ENCODE measurements around the gene ABCD3.
"Not testable (repeated sequence)": the region's sequence is repeated elsewhere in the genome, so short reads cannot be mapped to it uniquely, and the experiment has no call there.

ABCD3 gene

GRCh38 chr1:94417978-94418663, at the start of gene ABCD3:
TSS of gene ABCD3 (plus strand) at chr1:94418389. CDS start at chr1:94418479, 90 bp downstream.
- DNase-seq = peak; percentile 99

- not testable (repeated sequence) for DNase-seq
Observed at GRCh38 chr1:94372771-94373170, 45.4 kb upstream of the ABCD3 start.

GRCh38 chr1:94373311-94373710, 44.9 kb upstream of the ABCD3 start:
- DNase-seq = not testable (repeated sequence)

GRCh38 chr1:94375666-94376065, 42.5 kb upstream of the ABCD3 start:
- DNase-seq = peak; percentile 34

- DNase-seq = not testable (repeated sequence)
Observed at GRCh38 chr1:94378493-94378892, 39.7 kb upstream of the ABCD3 start.

GRCh38 chr1:94379615-94380014, 38.6 kb upstream of the ABCD3 start:
- DNase-seq = no peak

GRCh38 chr1:94382201-94382600, 36.0 kb upstream of the ABCD3 start:
- no peak for DNase-seq

GRCh38 chr1:94383966-94384408, 34.2 kb upstream of the ABCD3 start:
- peak; percentile 28 for DNase-seq

GRCh38 chr1:94384485-94385265, 33.5 kb upstream of the ABCD3 start:
- DNase-seq = no peak

GRCh38 chr1:94385308-94385929, 32.8 kb upstream of the ABCD3 start:
- no peak for DNase-seq

- no peak for DNase-seq
Observed at GRCh38 chr1:94389298-94389697, 28.9 kb upstream of the ABCD3 start.

- no peak for DNase-seq
Observed at GRCh38 chr1:94394247-94394646, 23.9 kb upstream of the ABCD3 start.

GRCh38 chr1:94395231-94395630, 23.0 kb upstream of the ABCD3 start:
- no peak for DNase-seq

GRCh38 chr1:94395748-94396309, 22.4 kb upstream of the ABCD3 start:
- DNase-seq = no peak

GRCh38 chr1:94396356-94397010, 21.7 kb upstream of the ABCD3 start:
- DNase-seq = peak; percentile 8

- peak; percentile 32 for DNase-seq
Observed at GRCh38 chr1:94398356-94398755, 19.8 kb upstream of the ABCD3 start.

GRCh38 chr1:94399453-94399852, 18.7 kb upstream of the ABCD3 start:
- no peak for DNase-seq

- DNase-seq = no peak
Observed at GRCh38 chr1:94401206-94401605, 17.0 kb upstream of the ABCD3 start.

- DNase-seq = no peak
Observed at GRCh38 chr1:94406446-94406845, 11.7 kb upstream of the ABCD3 start.

- DNase-seq = no peak
Observed at GRCh38 chr1:94408104-94408830, 9.9 kb upstream of the ABCD3 start.

GRCh38 chr1:94411237-94411636, 7.0 kb upstream of the ABCD3 start:
- DNase-seq = peak; percentile 13

- DNase-seq = no peak
Observed at GRCh38 chr1:94413311-94413710, 4.9 kb upstream of the ABCD3 start.

Data from EL (cell line).